BLaER1 treated with 17β-estradiol and CSF1 and Interleukin-3, amounts not matched to agents 10 nM and 100 nM (cell line): ENCODE data around the gene PNPLA7.
"Not testable (repeated sequence)": the region's sequence is repeated elsewhere in the genome, so short reads cannot be mapped to it uniquely, and the experiment has no call there.

Experiments used
- H3K27ac ChIP-seq, 11 experiments: shearing (Covaris generic); formaldehyde crosslinking; 2 replicates each; pipeline ENCODE4 v1.8.1; 2022
- H3K27me3 ChIP-seq, 11 experiments: shearing (Covaris generic); formaldehyde crosslinking; 2 replicates each; pipeline ENCODE4 v1.8.1; 2022
- H3K36me3 ChIP-seq, 11 experiments: shearing (Covaris generic); formaldehyde crosslinking; 2 replicates each; pipeline ENCODE4 v1.8.1; 2022
- H3K4me1 ChIP-seq, 10 experiments: shearing (Covaris generic); formaldehyde crosslinking; 2 replicates each; pipeline ENCODE4 v1.8.1; 2022
- H3K4me2 ChIP-seq, 11 experiments: shearing (Covaris generic); formaldehyde crosslinking; 2 replicates each; pipeline ENCODE4 v1.8.1; 2022
- H3K4me3 ChIP-seq, 10 experiments: shearing (Covaris generic); formaldehyde crosslinking; 2 replicates each; pipeline ENCODE4 v1.8.1; 2022
- H3K9ac ChIP-seq, 11 experiments: shearing (Covaris generic); formaldehyde crosslinking; 2 replicates each; pipeline ENCODE4 v1.8.1; 2022
- H3K9me3 ChIP-seq, 11 experiments: shearing (Covaris generic); formaldehyde crosslinking; replicated peaks in 1 of 11; 2 replicates each; pipeline ENCODE4 v1.8.1; 2022
- H4K20me1 ChIP-seq, 11 experiments: shearing (Covaris generic); formaldehyde crosslinking; 2 replicates each; pipeline ENCODE4 v1.8.1; 2022
- Cebpa-rat ChIP-seq, 11 experiments: shearing (Covaris generic); IDR thresholded peaks; 2 replicates each; pipeline ENCODE4 v1.8.1; 2022

The PNPLA7 gene

GRCh38 chr9:137519553-137519952 is 30.6 kb downstream of the PNPLA7 start:
- TF ChIP-seq Cebpa-rat (IDR thresholded peaks at IDR 0.05), result no peak
- H3K4me2 ChIP-seq, result peak overlapping the region in 6 of 11 experiments; percentile 9 to 47 (median 29); a peak in 6 of 22 replicates

GRCh38 chr9:137518661-137519459 is 31.3 kb downstream of the PNPLA7 start:
- H4K20me1 ChIP-seq, result not testable (repeated sequence)
- H3K4me2 ChIP-seq, result peak overlapping the region in 8 of 11 experiments; percentile 9 to 47 (median 27); a peak in 9 of 22 replicates

More at GRCh38 chr9:137519553-137519952, 30.6 kb downstream of the PNPLA7 start:
- no peak overlapping the region for H3K9ac ChIP-seq
- H3K27ac ChIP-seq, result no peak overlapping the region
- no peak overlapping the region for H3K4me3 ChIP-seq
- H3K9me3 ChIP-seq, result peaks cover 0 to 9% (median 0%) of the 10 kb centered on the region in 11 experiments; a peak in 1 of 22 replicates
- no peaks in the 10 kb centered on the region for H4K20me1 ChIP-seq
- H3K27me3 ChIP-seq, result no peaks in the 10 kb centered on the region
- H3K36me3 ChIP-seq, result peaks cover 0 to 29% (median 6%) of the 10 kb centered on the region in 11 experiments; a peak in 9 of 22 replicates
- H3K4me1 ChIP-seq, result peaks cover 6 to 31% (median 20%) of the 10 kb centered on the region in 10 experiments; a peak in 18 of 20 replicates

GRCh38 chr9:137516144-137516917 is 33.9 kb downstream of the PNPLA7 start:
- Histone ChIP-seq H3K4me1 (peaks cover 6 to 49% (median 36%) of the 10 kb centered on the region in 10 experiments; a peak in 18 of 20 replicates), H3K36me3 (peaks cover 0 to 16% (median 0%) of the 10 kb centered on the region in 11 experiments; a peak in 6 of 22 replicates), H3K4me3 (no peak overlapping the region), H3K9ac (no peak overlapping the region), H3K27ac (no peak overlapping the region), H3K4me2 (no peak overlapping the region), H3K9me3 (0 out of 22 replicates have a peak, but pooled peaks cover 0 to under 1% (median 0%) of the 10 kb centered on the region in 11 experiments), H4K20me1 (no peaks in the 10 kb centered on the region), H3K27me3 (no peaks in the 10 kb centered on the region)
- TF ChIP-seq Cebpa-rat (IDR thresholded peaks at IDR 0.05), result no peak

More at GRCh38 chr9:137518661-137519459, 31.3 kb downstream of the PNPLA7 start:
- H3K27ac ChIP-seq, H3K4me3 ChIP-seq, H3K27me3 ChIP-seq, H3K9me3 ChIP-seq, H3K9ac ChIP-seq: not testable (repeated sequence)
- Histone ChIP-seq H3K36me3 (peaks cover 0 to 29% (median 6%) of the 10 kb centered on the region in 11 experiments; a peak in 9 of 22 replicates), H3K4me1 (peaks cover 6 to 38% (median 26%) of the 10 kb centered on the region in 10 experiments; a peak in 18 of 20 replicates)

- TF ChIP-seq Cebpa-rat (IDR thresholded peaks at IDR 0.05), result no peak
- Histone ChIP-seq H3K9me3 (0 out of 22 replicates have a peak, but pooled peaks cover 0 to 3% (median 0%) of the 10 kb centered on the region in 11 experiments), H4K20me1 (no peaks in the 10 kb centered on the region), H3K4me3 (no peak overlapping the region), H3K27me3 (no peaks in the 10 kb centered on the region), H3K9ac (0 out of 22 replicates have a peak overlapping the region, but pooled peaks of 1 of the 11 experiments have one; percentile 18), H3K36me3 (peaks cover 0 to 11% (median 0%) of the 10 kb centered on the region in 11 experiments; a peak in 2 of 22 replicates), H3K27ac (no peak overlapping the region), H3K4me1 (peaks cover 6 to 43% (median 36%) of the 10 kb centered on the region in 10 experiments; a peak in 18 of 20 replicates), H3K4me2 (peak overlapping the region in 8 of 11 experiments; percentile 31 to 56 (median 47); a peak in 15 of 22 replicates)
Observed at GRCh38 chr9:137515338-137515724, 34.9 kb downstream of the PNPLA7 start.

- H3K9ac ChIP-seq, result 0 out of 22 replicates have a peak overlapping the region, but pooled peaks of 2 of the 11 experiments have one; percentile 13 to 18
- peaks cover 5 to 40% (median 35%) of the 10 kb centered on the region in 10 experiments; a peak in 18 of 20 replicates for H3K4me1 ChIP-seq
- no peak overlapping the region for H3K27ac ChIP-seq
- H3K4me2 ChIP-seq, result peak overlapping the region in 8 of 11 experiments; percentile 31 to 56 (median 47); a peak in 15 of 22 replicates
- H3K9me3 ChIP-seq, result 0 out of 22 replicates have a peak, but pooled peaks cover 0 to 3% (median 0%) of the 10 kb centered on the region in 11 experiments
- no peaks in the 10 kb centered on the region for H3K27me3 ChIP-seq
- H4K20me1 ChIP-seq, result no peaks in the 10 kb centered on the region
- peaks cover 0 to 7% (median 0%) of the 10 kb centered on the region in 11 experiments; a peak in 2 of 22 replicates for H3K36me3 ChIP-seq
- H3K4me3 ChIP-seq, result no peak overlapping the region
- TF ChIP-seq Cebpa-rat (IDR thresholded peaks at IDR 0.05), result no peak
Observed at GRCh38 chr9:137514691-137515337, 35.4 kb downstream of the PNPLA7 start.

- not testable (repeated sequence) for H3K4me3 ChIP-seq, H4K20me1 ChIP-seq, H3K36me3 ChIP-seq, H3K9me3 ChIP-seq, H3K9ac ChIP-seq, H3K27ac ChIP-seq, H3K27me3 ChIP-seq
- Histone ChIP-seq H3K4me1 (peaks cover 0 to 32% (median 27%) of the 10 kb centered on the region in 10 experiments; a peak in 17 of 20 replicates), H3K4me2 (peak overlapping the region in 8 of 11 experiments; percentile 7 to 57 (median 40); a peak in 14 of 22 replicates)
Observed at GRCh38 chr9:137513801-137514570, 36.2 kb downstream of the PNPLA7 start.

- not testable (repeated sequence) for H3K36me3 ChIP-seq, H3K4me3 ChIP-seq, H3K27ac ChIP-seq, H3K9me3 ChIP-seq, H4K20me1 ChIP-seq, H3K9ac ChIP-seq, H3K27me3 ChIP-seq
- H3K4me1 ChIP-seq, result peaks cover 0 to 30% (median 25%) of the 10 kb centered on the region in 10 experiments; a peak in 17 of 20 replicates
- peak overlapping the region in 6 of 11 experiments; percentile 25 to 57 (median 44); a peak in 10 of 22 replicates for H3K4me2 ChIP-seq
Observed at GRCh38 chr9:137513136-137513535, 37.1 kb downstream of the PNPLA7 start.
